AG09309 (cell line): Measurements from ENCODE around the gene NKAIN1.
"Not testable (repeated sequence)": the region's sequence is repeated elsewhere in the genome, so short reads cannot be mapped to it uniquely, and the experiment has no call there.

Source experiments
- DNase-seq: peaks from one replicate; pipeline ENCODE4 v3.0.0-alpha.2; 2010; ENCODE audit warnings: low read depth
- H3K4me3 ChIP-seq: 2 replicates; pipeline ENCODE4 v1.5.1; 2011; ENCODE audit warnings: mild to moderate bottlenecking, low read depth, low read length, moderate library complexity; ENCODE audit not compliant: control insufficient read depth
- CTCF ChIP-seq: IDR thresholded peaks from 2 replicates; pipeline ENCODE4 v1.5.1; 2011; ENCODE audit warnings: mild to moderate bottlenecking, low read depth, low read length, inconsistent platforms; ENCODE audit not compliant: insufficient read depth, control insufficient read depth; ENCODE audit errors: missing control alignments

NKAIN1 gene

GRCh38 chr1:31143455-31143854 lies 96.2 kb downstream of the NKAIN1 start:
- DNase-seq, result no peak
- H3K4me3 ChIP-seq, result no peak overlapping the region
- no peak for TF ChIP-seq CTCF

GRCh38 chr1:31142406-31142805 lies 97.3 kb downstream of the NKAIN1 start:
- no peak overlapping the region for H3K4me3 ChIP-seq
- TF ChIP-seq CTCF, result no peak
- no peak for DNase-seq

- DNase-seq, result no peak
- TF ChIP-seq CTCF, result no peak
- H3K4me3 ChIP-seq, result no peak overlapping the region
These were observed 99.4 kb downstream of the NKAIN1 start for GRCh38 chr1:31140299-31140698.

GRCh38 chr1:31138797-31139521 lies 100.7 kb downstream of the NKAIN1 start:
- not testable (repeated sequence) for H3K4me3 ChIP-seq, DNase-seq

- H3K4me3 ChIP-seq, DNase-seq: not testable (repeated sequence)
These were observed 101.8 kb downstream of the NKAIN1 start for GRCh38 chr1:31137873-31138272.

- no peak overlapping the region for H3K4me3 ChIP-seq
- no peak for DNase-seq
- no peak for TF ChIP-seq CTCF
These were observed 103.6 kb downstream of the NKAIN1 start for GRCh38 chr1:31135973-31136600.

- no peak for DNase-seq
- TF ChIP-seq CTCF, result no peak
- no peak overlapping the region for H3K4me3 ChIP-seq
These were observed 106.3 kb downstream of the NKAIN1 start for GRCh38 chr1:31133368-31133767.
